ENCODE results near the gene CDC42BPB.

Gene CDC42BPB, protein sequence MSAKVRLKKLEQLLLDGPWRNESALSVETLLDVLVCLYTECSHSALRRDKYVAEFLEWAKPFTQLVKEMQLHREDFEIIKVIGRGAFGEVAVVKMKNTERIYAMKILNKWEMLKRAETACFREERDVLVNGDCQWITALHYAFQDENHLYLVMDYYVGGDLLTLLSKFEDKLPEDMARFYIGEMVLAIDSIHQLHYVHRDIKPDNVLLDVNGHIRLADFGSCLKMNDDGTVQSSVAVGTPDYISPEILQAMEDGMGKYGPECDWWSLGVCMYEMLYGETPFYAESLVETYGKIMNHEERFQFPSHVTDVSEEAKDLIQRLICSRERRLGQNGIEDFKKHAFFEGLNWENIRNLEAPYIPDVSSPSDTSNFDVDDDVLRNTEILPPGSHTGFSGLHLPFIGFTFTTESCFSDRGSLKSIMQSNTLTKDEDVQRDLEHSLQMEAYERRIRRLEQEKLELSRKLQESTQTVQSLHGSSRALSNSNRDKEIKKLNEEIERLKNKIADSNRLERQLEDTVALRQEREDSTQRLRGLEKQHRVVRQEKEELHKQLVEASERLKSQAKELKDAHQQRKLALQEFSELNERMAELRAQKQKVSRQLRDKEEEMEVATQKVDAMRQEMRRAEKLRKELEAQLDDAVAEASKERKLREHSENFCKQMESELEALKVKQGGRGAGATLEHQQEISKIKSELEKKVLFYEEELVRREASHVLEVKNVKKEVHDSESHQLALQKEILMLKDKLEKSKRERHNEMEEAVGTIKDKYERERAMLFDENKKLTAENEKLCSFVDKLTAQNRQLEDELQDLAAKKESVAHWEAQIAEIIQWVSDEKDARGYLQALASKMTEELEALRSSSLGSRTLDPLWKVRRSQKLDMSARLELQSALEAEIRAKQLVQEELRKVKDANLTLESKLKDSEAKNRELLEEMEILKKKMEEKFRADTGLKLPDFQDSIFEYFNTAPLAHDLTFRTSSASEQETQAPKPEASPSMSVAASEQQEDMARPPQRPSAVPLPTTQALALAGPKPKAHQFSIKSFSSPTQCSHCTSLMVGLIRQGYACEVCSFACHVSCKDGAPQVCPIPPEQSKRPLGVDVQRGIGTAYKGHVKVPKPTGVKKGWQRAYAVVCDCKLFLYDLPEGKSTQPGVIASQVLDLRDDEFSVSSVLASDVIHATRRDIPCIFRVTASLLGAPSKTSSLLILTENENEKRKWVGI (N-terminal part only)

GRCh38 chr14:103057372-103058163 lies at the start of gene CDC42BPB:
TSS of gene CDC42BPB (minus strand) at chr14:103057549. CDS start at chr14:103057173, 376 bp downstream.
- TF ChIP-seq, protein P1, sequence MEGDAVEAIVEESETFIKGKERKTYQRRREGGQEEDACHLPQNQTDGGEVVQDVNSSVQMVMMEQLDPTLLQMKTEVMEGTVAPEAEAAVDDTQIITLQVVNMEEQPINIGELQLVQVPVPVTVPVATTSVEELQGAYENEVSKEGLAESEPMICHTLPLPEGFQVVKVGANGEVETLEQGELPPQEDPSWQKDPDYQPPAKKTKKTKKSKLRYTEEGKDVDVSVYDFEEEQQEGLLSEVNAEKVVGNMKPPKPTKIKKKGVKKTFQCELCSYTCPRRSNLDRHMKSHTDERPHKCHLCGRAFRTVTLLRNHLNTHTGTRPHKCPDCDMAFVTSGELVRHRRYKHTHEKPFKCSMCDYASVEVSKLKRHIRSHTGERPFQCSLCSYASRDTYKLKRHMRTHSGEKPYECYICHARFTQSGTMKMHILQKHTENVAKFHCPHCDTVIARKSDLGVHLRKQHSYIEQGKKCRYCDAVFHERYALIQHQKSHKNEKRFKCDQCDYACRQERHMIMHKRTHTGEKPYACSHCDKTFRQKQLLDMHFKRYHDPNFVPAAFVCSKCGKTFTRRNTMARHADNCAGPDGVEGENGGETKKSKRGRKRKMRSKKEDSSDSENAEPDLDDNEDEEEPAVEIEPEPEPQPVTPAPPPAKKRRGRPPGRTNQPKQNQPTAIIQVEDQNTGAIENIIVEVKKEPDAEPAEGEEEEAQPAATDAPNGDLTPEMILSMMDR (IDR thresholded peaks at IDR 0.05; ENCODE audit: low read length, missing control alignments) = no peak
- DNase-seq (ENCODE audit: low read depth) = peak; percentile 92
- peak within 1 kb of the TSS; percentile 80 for H3K4me3 ChIP-seq (replicated peaks; ENCODE audit: low read depth, low read length)

- TF ChIP-seq, protein P1 (IDR thresholded peaks at IDR 0.05; ENCODE audit: low read length, missing control alignments) = no peak
- H3K4me3 ChIP-seq (replicated peaks; ENCODE audit: low read depth, low read length) = no peak overlapping the region
- no peak for DNase-seq (ENCODE audit: low read depth)
Measured at GRCh38 chr14:103105580-103106150, 48.3 kb upstream of the CDC42BPB start.

DNA sequence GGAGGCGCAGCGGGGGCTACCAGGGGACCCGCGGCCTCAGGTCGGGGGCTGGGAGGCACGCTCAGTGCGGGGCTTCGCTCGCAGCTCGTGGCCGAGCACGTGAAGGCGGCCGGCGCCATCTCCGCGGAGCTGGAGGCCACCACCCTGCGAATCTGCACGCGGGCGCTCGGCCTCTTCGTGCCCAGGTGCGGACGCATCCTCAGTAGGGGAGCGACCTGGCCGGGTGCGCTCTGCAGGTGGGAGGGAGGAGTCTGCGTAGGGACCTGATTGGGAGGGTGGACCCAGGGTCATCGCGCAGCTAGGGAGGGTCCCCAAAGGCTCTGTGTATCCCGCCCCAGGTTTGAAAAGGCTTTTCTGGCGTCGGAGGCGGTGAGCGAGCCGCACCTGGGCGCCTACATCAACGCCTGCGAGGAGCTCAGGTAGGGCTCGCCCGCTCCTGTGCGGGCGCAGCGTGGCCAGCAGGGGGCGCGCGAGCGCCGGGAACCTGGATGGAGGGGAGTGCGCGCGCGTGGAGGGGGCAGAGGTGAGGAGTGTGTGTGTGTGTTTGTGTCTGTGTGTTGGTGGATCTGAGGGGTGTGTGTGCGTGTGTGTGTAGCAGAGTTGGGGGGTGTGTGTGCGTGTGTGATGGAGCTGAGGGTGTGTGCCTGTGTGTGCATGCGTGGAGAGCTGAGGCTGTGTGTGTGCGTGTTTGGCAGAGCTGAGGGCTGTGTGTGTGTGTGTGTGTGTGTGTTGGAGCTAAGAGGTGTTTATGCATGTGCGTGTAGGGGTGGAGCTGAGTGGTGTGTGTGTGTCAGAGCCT lies 47.5 kb upstream of the CDC42BPB start:
- no peak overlapping the region for H3K4me3 ChIP-seq (replicated peaks; ENCODE audit: low read depth, low read length)
- DNase-seq (ENCODE audit: low read depth) = peak; percentile 52
- TF ChIP-seq, protein P1 (IDR thresholded peaks at IDR 0.05; ENCODE audit: low read length, missing control alignments) = peak; percentile 83

- TF ChIP-seq, protein P1 (IDR thresholded peaks at IDR 0.05; ENCODE audit: low read length, missing control alignments) = no peak
- H3K4me3 ChIP-seq (replicated peaks; ENCODE audit: low read depth, low read length) = no peak overlapping the region
Measured at GRCh38 chr14:103104389-103104653, 47.0 kb upstream of the CDC42BPB start.

GRCh38 chr14:103103461-103104388 lies 46.4 kb upstream of the CDC42BPB start:
- DNase-seq (ENCODE audit: low read depth) = peak; percentile 50
- TF ChIP-seq, protein P1 (IDR thresholded peaks at IDR 0.05; ENCODE audit: low read length, missing control alignments) = peak; percentile 16
- H3K4me3 ChIP-seq (replicated peaks; ENCODE audit: low read depth, low read length) = no peak overlapping the region

More at GRCh38 chr14:103104389-103104653, 47.0 kb upstream of the CDC42BPB start:
- DNase-seq (ENCODE audit: low read depth) = no peak

Measured in fibroblast of pulmonary artery (primary cell).